Panc1 (cell line): ENCODE measurements around the gene ACP7. TPM values are rescaled to one million over a fixed set of nuclear protein-coding genes. Genes with fewer than 3 reads are reported as not detected.

ENCODE experiments used
- ATAC-seq: fragments of 200-7000 bp; cut with Tn5 transposase; 2 replicates; pipeline ENCODE4 v1.9.1; 2020; ENCODE audit warnings: mild to moderate bottlenecking, moderate library complexity
- BruUV-seq: library from RNA; stranded (reverse); fragments of 400-500 nt; replicated peaks from 2 replicates; lab custom pipeline; 2021; lab: Mats Ljungman, UMichigan
- CTCF ChIA-PET: fragments of 300-600 bp; sonication (Branson Sonifier 250); formaldehyde crosslinking; loops from one replicate; lab custom pipeline; 2022; ENCODE audit warnings: antibody characterized with exemption; lab: Charles Lee
- POLR2A ChIA-PET: fragments of 300-600 bp; sonication (Branson Sonifier 250); formaldehyde crosslinking; loops from one replicate; lab custom pipeline; 2022; ENCODE audit warnings: antibody characterized with exemption; lab: Charles Lee
- DNase-seq: peaks from one replicate; pipeline ENCODE4 v3.0.0-alpha.2; 2010; ENCODE audit warnings: low read depth, low spot score
- H3K27ac ChIP-seq: 2 replicates; pipeline ENCODE4 v1.5.1; 2011; ENCODE audit warnings: mild to moderate bottlenecking, low read length, inconsistent platforms
- H3K27me3 ChIP-seq: fragments of 200-500 bp; sonication (Bioruptor generic); 2 replicates; pipeline ENCODE4 v1.6.0; 2014; ENCODE audit warnings: low read length, inconsistent platforms; ENCODE audit not compliant: control insufficient read depth, insufficient read depth
- H3K36me3 ChIP-seq: fragments of 200-500 bp; sonication (Bioruptor generic); 2 replicates; pipeline ENCODE4 v1.5.1; 2014; ENCODE audit warnings: inconsistent platforms, mild to moderate bottlenecking, low read length, moderate library complexity; ENCODE audit not compliant: control insufficient read depth, insufficient read depth
- H3K4me1 ChIP-seq: 2 replicates; pipeline ENCODE4 v1.5.1; 2011; ENCODE audit warnings: inconsistent platforms, mild to moderate bottlenecking, low read length, moderate library complexity; ENCODE audit not compliant: control insufficient read depth, insufficient read depth
- H3K4me3 ChIP-seq, 2 experiments: 2 replicates each; pipeline ENCODE4 v1.5.1; 2011 to 2012; ENCODE audit warnings: low read depth in 2 of 2, low read length in 2 of 2, mild to moderate bottlenecking in 2 of 2, inconsistent platforms in 1 of 2, moderate library complexity in 1 of 2
- H3K9me3 ChIP-seq: fragments of 200-500 bp; sonication (Bioruptor generic); 2 replicates; pipeline ENCODE4 v1.5.1; 2014; ENCODE audit warnings: low read depth, mild to moderate bottlenecking, inconsistent platforms, low read length, moderate library complexity; ENCODE audit not compliant: control insufficient read depth, insufficient read depth
- CTCF ChIP-seq: fragments of 450-650 bp; IDR thresholded peaks from 2 replicates; pipeline ENCODE4 v1.5.1; 2017; ENCODE audit warnings: mild to moderate bottlenecking
- POLR2AphosphoS5 ChIP-seq: IDR thresholded peaks from 2 replicates; pipeline ENCODE4 v1.6.1; 2012; ENCODE audit warnings: mild to moderate bottlenecking, low read depth, low read length, moderate library complexity
- REST ChIP-seq, 2 experiments: IDR thresholded peaks; 2 replicates each; pipeline ENCODE4 v1.6.1; 2011 to 2012; ENCODE audit warnings: low read depth in 2 of 2, control low read depth in 1 of 2, low read length in 1 of 2, mild to moderate bottlenecking in 1 of 2, moderate library complexity in 1 of 2; ENCODE audit not compliant: insufficient read depth in 1 of 2
- SIN3A ChIP-seq: IDR thresholded peaks from 2 replicates; pipeline ENCODE4 v1.6.1; 2012; ENCODE audit warnings: low read depth, mild to moderate bottlenecking, low read length, moderate library complexity, borderline replicate concordance; ENCODE audit not compliant: insufficient read depth
- TCF7L2 ChIP-seq: IDR thresholded peaks from 2 replicates; pipeline ENCODE4 v1.6.1; 2011; ENCODE audit warnings: mild to moderate bottlenecking, low read depth, low read length, inconsistent platforms
- in situ Hi-C: cut with HindIII; loops from 2 replicates; pipeline ENCODE4 v1.10.0; 2016; ENCODE audit warnings: low sequenced_read_pairs, low pct_unique_long_range_greater_than_20kb
- intact Hi-C: fragments of 100-400 bp; cut with micrococcal nuclease; formaldehyde crosslinking; loops from one replicate; pipeline ENCODE4 v1.10.0; 2022; ENCODE audit not compliant: unreplicated experiment
- total RNA-seq: library from RNA; stranded (reverse); gene quantifications from one replicate; pipeline ENCODE4 v1.2.1, GENCODE V29; 2021; ENCODE audit not compliant: unreplicated experiment

Gene ACP7
- total RNA-seq, 1 experiment from 2014 or later = 10.3 TPM

- intact Hi-C loops (no loop called here), in situ Hi-C loops (no loop called here)
- no peaks in the 10 kb centered on the region for H3K27me3 ChIP-seq
- no peaks in the 10 kb centered on the region for H3K9me3 ChIP-seq
- BruUV-seq = no TSS peak
- no peak for ATAC-seq
- TF ChIP-seq REST (IDR thresholded peaks at IDR 0.05; ENCODE audit: insufficient read depth in 1 of 2, low read depth in 2 of 2, low read length in 1 of 2) (no peak), TCF7L2 (no peak), POLR2AphosphoS5 (no peak), SIN3A (no peak), CTCF (no peak)
- H3K27ac ChIP-seq = no peak overlapping the region
- no peak for DNase-seq
- H3K36me3 ChIP-seq = no peaks in the 10 kb centered on the region
- ChIA-PET POLR2A (interaction anchor here (0.6 kb wide), 3 partner anchors 21 to 245 kb away, joined by 4 to 12 read pairs (median 4); no protein-coding TSS in a partner anchor), CTCF (no interaction called here)
- no peak overlapping the region for H3K4me3 ChIP-seq
- peaks cover 7% of the 10 kb centered on the region; the same call in 1 of the 2 replicates for H3K4me1 ChIP-seq
Measured at GRCh38 chr19:39047073-39047472, 37.1 kb upstream of the ACP7 start.

GRCh38 chr19:39052243-39052746 is 31.9 kb upstream of the ACP7 start:
- TF ChIP-seq TCF7L2 (no peak), REST (IDR thresholded peaks at IDR 0.05; ENCODE audit: insufficient read depth in 1 of 2, low read depth in 2 of 2, low read length in 1 of 2) (no peak), SIN3A (no peak), POLR2AphosphoS5 (no peak), CTCF (no peak)
- H3K9me3 ChIP-seq = no peaks in the 10 kb centered on the region; the same call in 1 of the 2 replicates
- intact Hi-C loops (loop anchor here (5.0 to 10.0 kb wide), 4 partner anchors 135 to 1083 kb away; no protein-coding TSS in a partner anchor), in situ Hi-C loops (no loop called here)
- no TSS peak for BruUV-seq
- H3K27ac ChIP-seq = peak overlapping the region; percentile 4; the same call in 1 of the 2 replicates
- POLR2A ChIA-PET = no interaction called here
- H3K36me3 ChIP-seq = no peaks in the 10 kb centered on the region
- ATAC-seq = peak; percentile 91
- H3K4me3 ChIP-seq = no peak overlapping the region
- peak; percentile 90 for DNase-seq
- CTCF ChIA-PET = interaction anchor here (0.5 to 2.6 kb wide), 29 partner anchors 9 to 801 kb away, joined by 3 to 34 read pairs (median 5); partner anchors contain the start of genes FBXO17 and SAMD4B
- no peaks in the 10 kb centered on the region for H3K27me3 ChIP-seq
- no peaks in the 10 kb centered on the region for H3K4me1 ChIP-seq
